HG03097 (cell line): Measurements from ENCODE around the gene MAX.

Experiments used
- ATAC-seq: cut with Tn5 transposase; IDR thresholded peaks from one replicate; pipeline ENCODE4 v1.9.1; 2021; ENCODE audit not compliant: unreplicated experiment, low FRiP score

Gene MAX

DNA sequence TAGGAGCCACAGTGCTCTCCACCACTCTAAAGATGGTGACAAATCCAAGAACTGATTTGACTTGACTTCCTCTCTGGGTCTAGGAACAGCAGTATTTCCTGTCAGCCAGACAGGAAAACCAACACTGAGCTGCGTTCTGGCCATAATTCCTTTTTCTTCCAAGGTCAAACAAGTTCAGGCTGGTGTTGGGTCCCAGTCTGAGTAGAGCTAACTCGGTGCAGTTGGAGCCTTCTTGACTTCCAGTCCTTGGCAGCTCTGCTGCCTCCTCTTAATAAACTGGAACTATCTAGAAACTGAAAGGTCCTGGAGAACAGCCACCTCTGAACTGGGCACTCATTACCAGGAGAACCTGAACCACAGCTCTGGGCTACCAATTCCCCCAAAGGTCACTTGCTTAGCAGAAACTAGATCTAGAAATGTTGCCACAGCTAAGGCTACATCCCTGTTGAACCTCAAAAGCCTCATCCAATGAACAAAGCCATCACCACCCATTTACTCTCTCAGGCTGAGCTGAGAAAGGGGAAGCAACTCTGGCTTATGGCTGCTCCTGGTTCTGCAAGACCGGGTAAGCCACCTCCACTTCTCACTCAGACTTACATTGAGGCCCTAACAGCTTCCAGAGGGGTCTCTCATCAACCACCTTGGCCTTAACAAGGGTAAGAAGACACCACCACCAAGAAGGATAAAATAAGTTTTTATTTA is 27.7 kb downstream of the MAX start:
- ATAC-seq: no peak

DNA sequence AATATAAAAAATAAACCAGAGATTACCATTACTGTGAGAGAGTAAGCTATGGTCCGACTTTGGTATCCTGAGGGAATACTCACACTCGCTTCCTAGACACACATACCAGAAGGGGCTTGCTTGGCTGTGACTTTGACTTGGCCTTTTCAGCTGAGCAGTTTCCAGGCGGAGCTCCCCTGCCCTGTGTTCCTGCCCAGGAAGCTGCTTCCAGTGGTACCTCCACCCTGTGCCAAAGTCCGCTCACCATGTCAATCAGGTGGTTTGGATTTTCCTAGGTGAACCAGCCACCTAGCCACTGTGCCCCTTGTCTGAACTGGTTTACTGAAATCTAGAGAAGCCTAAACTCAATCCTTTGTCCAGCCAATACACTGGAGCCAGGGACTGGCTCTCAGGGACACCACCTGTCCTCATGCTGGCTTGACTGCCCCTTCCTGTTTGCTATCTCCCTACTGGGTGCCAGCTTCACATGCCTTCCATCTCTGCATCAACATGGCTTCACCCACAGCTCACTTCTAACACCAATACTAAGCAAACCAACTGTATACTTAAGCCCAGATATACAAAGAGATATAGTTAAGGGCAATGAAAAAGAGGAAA is 28.6 kb downstream of the MAX start:
- no peak for ATAC-seq

- no peak for ATAC-seq
Observed at GRCh38 chr14:65072937-65073336, 29.4 kb downstream of the MAX start.

DNA sequence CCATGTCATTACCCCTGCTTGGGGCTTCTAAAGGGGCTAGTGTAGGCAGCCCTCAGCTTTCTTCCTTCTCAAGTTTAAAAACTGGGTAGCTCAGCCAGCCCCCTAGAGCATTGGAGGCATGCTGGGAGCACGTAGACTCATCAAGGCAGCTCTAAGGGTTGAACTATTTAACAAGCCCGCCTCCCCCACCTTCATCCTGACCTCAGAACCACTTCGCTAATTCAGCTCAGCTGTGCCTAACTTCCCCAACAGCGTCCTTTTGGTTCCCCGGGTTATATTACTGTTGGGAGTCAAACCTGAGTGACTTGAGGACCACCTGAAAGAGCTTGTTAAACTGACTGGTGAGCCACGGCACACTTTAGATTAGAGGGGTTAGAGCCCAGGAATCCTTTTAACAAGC is 30.1 kb downstream of the MAX start:
- ATAC-seq: no peak

- ATAC-seq: no peak
Observed at GRCh38 chr14:65071544-65071943, 30.8 kb downstream of the MAX start.

- ATAC-seq: peak; percentile 59
Observed at GRCh38 chr14:65070471-65070976, 31.8 kb downstream of the MAX start.

GRCh38 chr14:65069874-65070413 is 32.4 kb downstream of the MAX start:
- no peak for ATAC-seq

DNA sequence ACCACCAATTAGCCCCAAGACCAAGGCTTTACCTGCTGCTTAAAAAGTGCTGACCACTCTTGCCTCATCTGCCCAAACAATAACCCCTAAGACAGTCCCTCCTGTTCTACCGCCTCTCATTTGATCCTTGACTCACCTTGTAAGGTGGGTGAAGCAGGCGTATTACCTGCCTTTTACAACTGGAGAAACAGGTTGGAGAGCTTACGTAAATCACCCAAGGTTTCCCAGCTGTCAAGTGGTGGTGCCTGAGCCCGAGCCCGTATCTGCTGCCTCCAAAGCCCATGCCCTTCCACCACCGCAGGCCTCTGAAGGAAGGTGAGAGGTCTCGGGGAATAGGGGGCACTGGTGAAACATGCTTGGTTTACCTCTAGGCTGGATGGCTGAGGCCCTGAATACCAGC is 36.6 kb downstream of the MAX start:
- ATAC-seq: no peak

DNA sequence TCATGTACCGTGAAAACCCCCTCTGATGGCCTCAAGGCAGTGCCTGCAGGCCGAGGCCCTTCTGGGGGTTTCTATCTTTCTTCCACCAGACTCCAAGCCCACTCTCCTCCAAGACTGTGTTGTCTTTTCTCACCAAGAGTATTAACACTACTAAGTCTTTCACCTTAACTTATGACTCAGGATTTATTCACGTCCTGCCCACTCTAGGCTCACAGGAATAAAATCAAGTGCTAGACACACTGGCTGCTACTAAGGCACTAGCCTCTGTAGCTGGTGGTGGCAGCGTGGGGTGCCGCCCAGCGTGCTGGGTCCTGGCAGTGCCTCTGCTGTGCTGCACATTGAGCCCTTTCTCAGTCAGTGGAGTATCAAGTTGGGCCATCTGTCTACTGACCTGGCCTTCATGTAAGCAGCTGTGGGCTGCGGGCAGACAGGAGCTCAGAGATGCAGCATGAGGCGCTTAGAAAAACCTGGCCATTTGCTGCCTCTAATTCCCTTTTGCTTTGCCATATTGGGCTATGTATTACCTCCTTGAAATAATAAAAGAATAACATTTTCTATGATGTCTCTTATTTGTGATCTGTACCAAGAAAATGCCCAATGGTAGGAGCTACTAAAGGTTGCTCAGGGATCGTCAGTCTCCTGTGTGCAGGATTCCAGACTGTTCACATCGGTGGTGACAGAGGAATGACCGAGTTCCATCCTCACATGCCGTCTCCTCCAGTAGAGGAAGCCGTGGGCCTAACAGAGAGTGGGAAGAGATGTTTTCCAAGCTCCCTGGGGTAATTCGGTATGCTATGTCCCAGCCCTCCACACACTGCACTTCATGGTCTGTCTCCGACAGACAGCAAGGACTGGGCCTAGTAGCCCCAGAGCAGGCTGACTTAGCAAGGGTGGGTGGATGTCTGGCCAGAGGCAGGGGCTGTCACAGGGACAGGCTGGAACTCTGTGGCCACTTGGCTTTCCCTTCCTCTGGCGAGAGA is 39.9 kb downstream of the MAX start:
- no peak for ATAC-seq

GRCh38 chr14:65057695-65058094 is 44.6 kb downstream of the MAX start:
- ATAC-seq: no peak

GRCh38 chr14:65054471-65055085 is 47.7 kb downstream of the MAX start:
- no peak for ATAC-seq

DNA sequence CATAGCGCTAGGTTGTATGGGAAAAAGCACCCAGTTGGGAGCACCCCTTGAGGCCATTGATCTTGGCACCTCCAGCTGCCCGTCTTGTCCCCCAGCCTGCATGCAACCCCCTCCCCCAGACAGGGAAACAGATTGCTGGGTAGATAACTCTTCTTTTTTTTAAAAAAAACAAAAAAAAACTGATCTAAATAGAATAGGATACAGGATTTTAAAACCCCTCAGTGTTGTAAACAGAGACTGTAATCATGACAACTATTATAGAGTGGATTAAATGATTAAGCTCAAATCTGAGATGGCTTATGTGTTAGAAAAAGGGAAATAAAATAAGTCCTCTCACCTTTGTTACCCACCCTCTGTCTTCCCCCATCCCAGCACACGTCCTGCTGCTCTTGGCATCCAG is 48.9 kb downstream of the MAX start:
- ATAC-seq: no peak

- no peak for ATAC-seq
Observed at GRCh38 chr14:65052832-65053231, 49.5 kb downstream of the MAX start.

- ATAC-seq: no peak
Observed at GRCh38 chr14:65045709-65046108, 56.6 kb downstream of the MAX start.

GRCh38 chr14:65045006-65045405 is 57.3 kb downstream of the MAX start:
- no peak for ATAC-seq

- ATAC-seq: no peak
Observed at GRCh38 chr14:65044596-65044959, 57.7 kb downstream of the MAX start.

DNA sequence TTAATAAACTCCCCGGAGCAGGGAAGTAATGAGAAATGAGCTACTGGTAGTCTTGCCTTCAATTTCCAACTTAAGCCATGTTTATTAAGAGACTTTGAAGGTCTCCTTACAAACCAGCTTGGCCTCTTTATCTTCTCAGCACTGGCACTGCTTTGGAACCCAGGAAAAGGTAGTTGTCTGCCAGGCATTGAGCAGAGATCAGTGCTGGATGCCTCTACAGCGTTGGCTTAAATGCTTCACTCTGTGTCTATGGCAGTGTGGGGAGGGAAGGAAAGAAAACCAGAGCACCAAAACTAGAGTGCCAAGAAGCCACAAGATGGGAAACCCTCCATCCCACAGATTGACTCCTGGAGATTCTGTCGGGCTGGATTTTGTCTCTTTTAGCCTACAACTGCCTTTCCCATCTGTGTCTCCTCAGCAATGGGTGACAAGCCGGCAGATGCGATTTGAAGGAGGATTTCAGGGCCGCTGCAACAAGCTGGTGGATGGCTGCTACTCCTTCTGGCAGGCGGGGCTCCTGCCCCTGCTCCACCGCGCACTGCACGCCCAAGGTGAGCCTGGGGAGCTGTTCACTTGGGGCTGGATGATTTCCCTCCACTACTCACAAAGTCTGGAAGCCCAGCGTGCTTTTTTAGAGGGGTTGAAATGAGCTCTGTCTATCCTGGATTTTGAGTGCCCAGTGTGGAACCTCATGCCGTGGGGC is 58.3 kb downstream of the MAX start:
- ATAC-seq: no peak

- no peak for ATAC-seq
Observed at GRCh38 chr14:65042731-65043372, 59.5 kb downstream of the MAX start.

- ATAC-seq: no peak
Observed at GRCh38 chr14:65042296-65042695, 60.0 kb downstream of the MAX start.
